Activated CD4-positive, alpha-beta T cell treated with anti-CD3 and anti-CD28 coated beads for 1 hour (primary cell): Measurements from ENCODE around the gene RBMS2.

Experiments used
- DNase-seq: peaks from one replicate; pipeline ENCODE4 v3.0.0-alpha.2; 2020

The RBMS2 gene

DNA sequence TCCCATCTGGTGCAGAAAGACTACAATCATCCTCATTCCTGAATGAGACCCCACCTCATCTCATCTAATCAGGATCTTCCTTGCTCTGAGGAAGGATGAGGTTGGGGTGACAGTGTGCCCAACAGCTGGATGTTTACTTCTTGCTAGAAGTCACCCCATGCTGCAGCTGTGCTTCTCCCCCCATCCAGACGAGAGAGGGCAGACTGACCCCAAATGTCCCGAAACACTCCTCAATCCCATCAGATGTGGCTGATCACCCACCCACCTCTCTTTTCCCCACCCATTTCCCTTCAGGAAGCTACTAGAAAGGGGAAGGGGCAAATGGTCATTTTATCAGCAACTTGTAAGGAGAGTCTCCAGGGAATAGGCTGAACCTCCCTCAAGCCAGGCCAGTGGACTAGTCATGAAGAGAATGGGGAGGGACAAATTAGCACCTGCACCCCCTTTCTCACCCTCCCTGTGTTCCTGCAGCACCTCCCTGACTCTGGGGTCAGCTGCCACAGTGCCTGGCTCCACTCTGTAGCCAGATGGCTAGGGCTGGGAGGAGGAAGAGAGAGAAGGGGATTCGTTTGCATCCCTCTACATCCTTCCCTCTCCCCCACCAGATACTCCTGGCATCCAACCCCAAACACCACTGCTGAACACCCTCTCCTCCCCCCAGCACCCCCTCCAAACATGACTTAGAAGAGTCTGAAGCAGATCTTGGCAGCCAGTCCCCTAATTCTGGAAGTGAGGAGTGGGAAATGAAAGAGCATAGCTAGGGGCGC, 111.3 kb downstream of the RBMS2 start:
- DNase-seq = no peak

DNA sequence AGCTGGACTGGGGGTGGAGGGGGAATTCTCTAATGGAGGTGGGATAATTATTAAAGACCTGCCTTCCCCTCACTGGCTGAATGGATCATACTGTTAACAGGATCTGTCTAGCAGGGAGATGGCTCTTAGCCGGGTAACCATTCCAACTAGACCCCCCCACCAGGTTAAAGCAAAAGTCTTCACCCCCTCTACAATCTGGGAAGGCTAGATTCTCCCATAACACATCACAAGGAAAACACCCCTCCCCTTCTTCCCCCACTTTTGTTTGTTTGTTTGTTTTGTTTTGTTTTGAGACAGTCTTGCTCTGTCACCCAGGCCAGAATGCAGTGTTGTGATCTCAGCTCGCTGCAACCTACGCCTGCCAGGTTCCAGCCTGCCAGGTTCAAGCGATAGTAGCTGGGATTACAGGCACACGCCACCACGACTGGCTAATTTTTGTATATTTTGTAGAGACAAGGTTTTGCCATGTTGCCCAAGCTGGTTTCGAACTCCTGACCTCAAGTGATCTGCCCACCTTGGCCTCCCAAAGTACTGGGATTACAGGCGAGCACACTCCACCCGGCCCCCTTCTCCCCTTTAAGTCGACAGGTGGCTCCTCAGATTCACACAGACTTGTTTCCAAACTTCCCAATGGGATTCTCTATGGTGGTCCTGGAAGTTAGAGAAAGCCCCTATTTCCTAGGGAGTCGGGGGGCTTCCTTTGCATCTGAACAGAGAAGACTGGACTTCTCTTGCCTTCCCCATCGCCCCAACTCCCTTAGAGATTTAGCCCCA, 112.0 kb downstream of the RBMS2 start:
- no peak for DNase-seq

DNA sequence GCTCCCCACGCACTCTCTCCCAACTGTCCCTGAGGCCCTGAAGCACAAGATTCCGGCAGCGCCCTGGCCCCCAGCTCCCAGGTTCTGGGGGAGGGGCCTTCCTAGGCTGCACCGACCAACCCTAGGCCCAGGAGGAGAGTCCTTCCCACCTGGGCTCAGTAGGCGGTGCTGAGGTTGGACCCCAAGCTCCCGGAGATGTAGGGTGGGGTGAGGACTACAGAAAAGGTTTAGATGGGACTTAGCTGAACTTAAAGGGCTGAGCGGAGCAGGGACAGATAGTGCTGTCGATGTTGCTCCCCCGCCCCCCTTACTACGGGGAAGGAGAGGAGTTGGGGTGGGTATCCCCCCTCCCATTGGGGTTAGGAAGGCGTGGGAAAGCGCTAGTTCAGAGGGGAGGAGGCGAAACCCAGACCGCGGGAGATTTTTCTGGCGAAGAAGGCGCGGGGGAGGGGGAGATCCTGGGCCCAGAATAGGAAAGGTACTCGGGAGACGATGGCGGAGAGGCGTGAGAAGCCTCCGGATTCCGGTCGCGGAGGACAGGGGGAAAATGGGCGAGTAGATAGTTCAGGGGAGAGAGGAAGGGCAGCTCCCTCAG, 112.7 kb downstream of the RBMS2 start:
- DNase-seq = no peak

DNA sequence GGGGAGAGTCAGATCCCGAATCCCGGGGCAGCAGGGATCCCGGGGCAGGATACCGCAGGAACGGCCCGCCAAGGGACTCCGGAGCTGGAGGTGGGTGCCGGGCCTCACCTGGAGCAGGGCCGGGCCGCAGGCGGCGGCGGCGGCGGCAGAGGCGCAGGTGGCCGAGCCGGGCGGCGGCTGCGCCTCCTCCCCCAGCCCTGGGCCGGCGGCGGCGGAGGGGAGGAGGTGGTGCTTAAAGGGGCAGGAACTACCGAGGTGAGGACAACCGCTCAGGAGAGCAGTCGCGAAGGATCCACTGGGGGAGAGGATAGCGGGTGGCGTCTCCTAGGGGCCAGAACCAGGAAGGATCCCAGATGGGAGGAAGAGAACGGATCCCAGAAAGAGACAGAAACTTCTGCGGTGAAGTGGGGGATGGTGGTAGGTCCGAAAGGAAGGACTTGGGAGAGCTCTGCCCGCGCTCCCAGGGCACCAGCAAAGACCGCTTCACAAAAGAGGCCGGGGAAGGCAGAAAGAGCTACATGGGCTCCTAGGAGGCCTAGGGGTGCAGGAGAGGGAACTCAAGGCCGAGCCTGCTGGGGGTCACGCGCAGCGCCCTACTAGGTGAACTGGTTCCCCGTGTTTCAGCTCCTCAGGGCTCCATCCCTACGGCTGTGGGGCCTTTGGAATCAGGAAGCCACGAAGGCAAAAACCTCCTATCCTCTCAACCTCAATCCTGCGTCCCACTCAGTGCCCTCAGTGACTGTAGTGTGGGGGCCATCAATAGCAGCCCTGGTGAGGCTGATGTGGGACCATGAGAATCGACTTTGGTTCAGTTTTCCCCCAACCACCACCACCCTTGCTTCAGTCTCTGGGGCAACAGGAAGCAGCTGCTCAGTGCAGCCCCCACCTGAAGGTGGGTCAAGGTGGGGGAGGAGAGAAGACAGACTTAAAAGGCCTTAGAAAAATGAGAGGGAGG, 113.5 kb downstream of the RBMS2 start:
- peak; percentile 41 for DNase-seq

DNA sequence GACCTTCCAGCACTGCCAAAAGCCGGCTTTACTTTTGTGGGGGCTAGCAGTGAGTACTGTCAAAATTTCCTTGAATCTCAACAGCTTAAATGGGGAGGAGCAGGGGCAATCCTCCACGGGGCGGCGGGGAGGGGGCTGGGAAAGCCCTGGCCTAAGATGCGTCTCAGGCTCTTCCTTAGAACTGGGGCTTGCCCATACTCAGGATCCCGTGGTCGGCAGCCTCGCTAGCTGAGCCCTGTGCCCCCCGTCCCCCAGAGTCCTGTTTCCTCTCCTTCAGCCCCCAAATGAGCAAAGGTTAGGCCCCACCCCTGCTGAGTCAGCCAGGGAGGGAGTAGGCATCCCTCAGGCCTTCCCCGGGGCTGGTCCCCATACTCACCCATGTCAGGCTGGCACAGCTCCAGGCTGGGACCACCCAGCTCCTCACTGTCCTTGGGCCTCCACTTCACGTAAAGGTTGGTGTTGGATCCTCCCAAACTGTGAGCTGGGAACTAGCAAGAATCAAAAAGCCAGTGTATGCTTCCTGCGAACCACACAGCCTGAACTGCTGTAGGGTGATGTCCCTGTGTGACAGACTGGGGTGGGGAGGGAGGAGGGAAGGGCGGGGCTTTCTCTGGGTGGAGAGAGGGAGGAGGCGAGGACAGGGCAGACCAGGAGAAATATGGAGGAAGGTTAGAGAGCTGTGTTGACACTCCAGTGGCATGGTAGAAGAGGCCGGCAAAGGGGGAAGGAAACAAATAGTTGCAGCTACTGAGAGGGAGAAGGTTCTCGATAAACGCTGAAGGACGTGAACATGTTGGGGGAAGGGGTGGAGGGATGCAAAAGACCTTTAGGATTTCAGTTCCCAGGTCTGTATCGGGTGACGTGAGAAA, 114.4 kb downstream of the RBMS2 start:
- peak; percentile 64 for DNase-seq

DNA sequence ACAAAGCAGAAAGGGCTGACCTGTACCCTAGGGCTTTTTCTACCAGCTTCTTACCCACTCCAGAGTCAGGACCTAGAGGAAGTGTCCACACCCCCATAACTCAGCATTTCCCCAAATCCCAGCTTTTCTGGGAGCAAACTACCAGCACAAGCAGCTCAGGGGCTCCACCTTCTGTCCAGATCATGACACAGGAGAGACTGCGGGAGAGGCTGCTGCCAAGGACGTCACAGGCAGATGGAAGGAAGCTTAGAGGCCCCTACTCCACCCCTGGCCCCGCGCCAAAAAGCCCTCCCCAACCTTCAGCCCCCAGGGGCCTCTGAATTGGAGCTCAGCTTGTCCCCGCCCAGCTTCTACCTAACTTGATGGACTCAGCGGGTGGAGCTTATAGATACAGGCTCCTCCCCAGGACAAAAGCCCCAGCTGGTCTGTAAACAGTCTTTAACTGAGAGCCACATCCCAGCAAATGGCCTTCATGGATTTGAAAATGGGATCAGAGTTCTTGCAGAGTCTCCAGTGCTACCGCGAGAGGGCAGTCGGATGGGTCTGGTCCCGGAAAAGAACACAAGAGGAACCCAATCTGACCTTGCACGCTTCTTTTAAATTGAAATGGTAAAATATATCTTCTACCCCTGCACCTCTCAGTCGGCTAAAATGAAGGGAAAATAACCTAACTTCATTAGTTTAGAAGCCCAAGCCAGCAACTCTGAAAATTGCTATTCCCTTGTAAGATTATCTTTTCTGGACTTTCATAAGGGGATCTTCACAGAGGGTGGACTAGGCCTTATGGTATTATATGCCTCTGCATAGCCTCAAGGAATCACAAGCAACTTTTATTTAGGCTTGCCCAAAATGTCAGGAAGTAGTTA, 115.3 kb downstream of the RBMS2 start:
- peak; percentile 83 for DNase-seq

DNA sequence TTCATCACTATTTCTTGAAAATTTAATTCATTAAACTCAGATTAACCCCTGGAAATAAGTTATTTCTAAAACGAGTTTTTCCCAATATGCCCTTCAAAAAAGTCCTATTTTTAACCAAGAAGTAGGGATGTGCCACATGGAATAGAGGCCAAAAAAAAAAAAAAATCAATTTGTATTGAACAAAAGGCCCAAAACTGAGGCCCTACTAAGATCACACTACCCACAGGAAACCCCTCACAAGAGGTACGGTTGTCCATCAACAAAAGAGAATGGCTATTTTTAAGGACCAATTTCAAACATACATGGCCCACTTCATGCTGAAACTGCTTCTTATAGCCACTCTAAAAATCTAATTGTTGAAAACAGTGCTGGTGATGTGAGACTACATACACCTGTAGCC, 116.0 kb downstream of the RBMS2 start:
- no peak for DNase-seq

DNA sequence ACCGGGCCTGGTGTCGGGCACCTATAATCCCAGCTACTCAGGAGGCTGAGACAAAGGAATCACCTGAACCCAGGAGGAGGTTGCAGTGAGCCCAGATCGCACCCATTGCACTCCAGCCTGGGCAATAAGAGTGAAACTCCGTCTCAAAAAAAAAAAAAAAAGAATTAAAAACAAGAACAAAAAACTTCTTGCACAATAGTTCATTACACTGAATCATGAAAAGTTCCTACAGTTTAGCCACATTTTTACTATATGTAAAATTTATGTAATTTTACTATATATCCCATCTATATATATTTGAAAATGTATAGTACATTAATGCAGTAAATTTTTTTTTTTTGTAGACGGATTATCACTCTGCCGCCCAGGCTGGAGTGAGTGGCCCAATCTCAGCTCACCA, 119.6 kb downstream of the RBMS2 start:
- DNase-seq = no peak

DNA sequence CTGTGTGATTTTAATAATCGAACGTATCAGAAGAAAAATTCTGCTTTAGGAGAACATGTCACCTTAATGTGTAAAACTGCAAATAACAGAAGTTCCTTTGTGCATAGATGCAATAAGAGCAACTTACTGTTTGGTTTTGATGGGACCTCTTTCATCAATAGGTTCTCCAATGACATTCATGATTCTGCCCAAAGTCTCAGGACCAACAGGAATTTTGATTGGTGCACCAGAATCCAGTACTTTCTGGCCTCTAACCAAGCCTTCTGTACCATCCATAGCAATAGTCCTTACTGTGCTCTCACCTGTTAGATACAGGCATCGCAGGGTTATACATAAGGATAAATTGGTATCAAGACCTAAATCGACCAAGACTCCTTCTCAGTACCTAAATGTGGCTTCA, 123.0 kb downstream of the RBMS2 start:
- DNase-seq = no peak

DNA sequence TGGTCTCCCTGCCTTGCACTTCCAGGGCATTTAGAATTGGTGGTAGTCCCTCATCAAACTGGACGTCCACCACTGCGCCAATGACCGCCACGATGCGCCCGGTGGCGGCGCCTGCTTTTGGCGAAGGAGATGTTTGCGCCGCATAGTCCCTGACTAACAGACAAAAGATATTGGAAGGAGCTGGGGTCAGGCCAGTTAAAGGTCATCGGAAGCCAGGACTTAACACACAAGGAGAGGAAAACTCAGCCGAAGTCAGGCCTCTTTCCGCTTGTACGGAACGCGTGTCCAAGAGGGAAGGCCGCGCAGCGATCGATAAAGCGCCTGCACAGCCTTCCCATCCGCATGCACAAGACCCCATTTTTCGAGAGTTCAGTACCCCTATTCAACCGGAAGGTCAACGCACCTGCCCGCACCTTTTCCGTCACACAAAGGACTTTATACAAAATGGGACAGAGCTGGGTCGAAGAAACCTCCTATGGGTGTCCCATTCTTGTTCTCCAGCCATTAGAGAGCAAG, 123.6 kb downstream of the RBMS2 start:
- DNase-seq = no peak
